Measurements from ENCODE around the gene SLC6A13.

SLC6A13 gene

GRCh38 chr12:177980-178828 is 84.4 kb downstream of the SLC6A13 start:
- DNase-seq (ENCODE audit: low read depth) = no peak

DNA sequence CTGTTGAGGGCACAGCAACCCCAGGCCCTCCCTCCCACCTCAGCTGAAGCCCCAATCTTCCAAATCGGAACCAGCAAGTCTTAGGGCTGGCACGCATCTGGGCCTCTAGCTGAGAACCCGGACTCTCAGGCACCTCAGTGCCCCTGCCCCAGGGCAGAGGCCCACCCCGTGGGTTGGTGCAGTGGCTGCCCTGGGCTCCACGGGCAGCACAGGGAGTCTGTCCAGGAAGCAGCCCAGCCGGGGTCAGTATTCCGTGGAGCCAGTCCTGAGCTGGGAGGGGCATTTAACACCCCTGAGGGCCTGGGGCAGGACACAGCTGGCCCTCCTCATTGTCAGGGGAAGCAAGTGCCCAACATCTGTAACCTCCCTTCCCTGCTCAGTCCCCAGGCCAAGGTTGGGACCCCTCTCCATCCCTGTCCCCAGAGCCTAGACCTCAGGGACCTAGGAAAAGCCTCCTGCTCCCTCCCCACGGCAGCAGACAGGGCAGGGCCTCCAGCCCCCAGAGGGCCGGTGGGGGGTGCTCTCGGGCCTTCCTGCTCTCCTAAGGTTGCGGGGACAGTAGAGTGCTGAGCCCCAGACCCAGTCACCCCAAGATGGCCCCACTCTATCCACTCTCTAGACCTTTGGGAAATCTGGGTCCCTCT is 85.2 kb downstream of the SLC6A13 start:
- DNase-seq (ENCODE audit: low read depth) = no peak

DNA sequence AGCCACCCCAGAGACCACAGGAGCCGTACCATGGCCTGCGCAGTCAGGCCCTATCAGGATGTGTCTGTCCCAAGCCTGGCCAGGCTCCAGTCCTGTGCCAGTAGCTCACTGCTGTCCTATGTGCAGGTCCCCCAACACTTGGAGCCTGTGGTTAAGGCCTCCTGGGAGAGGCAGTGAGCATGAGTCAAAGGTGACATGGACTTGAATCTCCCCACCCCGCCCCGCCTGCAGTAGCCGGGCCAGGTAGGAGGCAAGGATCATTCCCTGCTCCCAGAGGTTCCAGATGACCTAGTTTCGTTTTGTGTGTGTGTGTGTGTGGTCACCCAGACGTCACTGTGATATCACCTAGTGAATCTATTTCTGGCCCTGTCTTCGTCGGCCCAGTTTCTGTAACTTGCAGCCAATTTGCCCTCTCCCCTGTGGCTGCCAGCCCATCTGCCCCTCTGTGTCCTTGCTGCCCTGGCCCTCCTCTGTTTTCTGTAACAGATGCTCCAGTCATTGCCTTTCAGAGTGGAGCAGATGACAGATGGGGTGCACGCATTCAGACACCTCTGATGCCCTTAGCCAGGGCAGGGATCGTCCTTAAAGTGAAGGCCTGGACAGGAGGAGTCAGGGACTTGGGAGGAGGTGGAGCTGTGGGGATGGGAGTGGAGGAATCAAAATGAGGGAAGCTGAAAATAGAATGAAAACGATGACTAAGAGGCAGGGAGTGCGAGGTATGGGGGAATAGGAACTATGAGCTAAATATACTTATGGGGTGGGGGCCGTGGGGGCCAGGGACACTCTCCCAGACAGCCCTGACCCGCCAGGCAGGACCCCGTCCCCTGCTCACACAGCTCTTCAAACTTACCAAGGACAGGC is 86.1 kb downstream of the SLC6A13 start:
- DNase-seq (ENCODE audit: low read depth) = no peak

DNA sequence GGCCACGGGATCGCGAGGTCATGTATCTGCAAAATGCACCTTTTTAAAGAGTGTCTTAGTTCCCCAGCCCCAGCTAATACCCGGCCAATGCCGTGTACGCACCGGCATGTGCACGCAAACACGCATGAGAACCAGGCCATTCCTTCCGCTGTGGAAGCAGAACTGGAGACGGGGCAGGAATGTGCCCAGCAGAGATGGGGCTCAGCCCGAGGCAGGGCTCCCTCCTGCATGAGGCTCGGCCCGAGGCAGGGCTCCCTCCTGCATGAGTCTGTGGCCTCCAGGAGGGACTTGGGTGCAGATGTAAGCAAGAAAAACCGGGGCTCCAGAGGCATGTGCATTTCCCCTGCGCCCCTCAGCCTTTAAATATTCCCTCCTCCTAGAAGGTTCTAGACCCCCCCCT is 86.9 kb downstream of the SLC6A13 start:
- no peak for DNase-seq (ENCODE audit: low read depth)

DNA sequence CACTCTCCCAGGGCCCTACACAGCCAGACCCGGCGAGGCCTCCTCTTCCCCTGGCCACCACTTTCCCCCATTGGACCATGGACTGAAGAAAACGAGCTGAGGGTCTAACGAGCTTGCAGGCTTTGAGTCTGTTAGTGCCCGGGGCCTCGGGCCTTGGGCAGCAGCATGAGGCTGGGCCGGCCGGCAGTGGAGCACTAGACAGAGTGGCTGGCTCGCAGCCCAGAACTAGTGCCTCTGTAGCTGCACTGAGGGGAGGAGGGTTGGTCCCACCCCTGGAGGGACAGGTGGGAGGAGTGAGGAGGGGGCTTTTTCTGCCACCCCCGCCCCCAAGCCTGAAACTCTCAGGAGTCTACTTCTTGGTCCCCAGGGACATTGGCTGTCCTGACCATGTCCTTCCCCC is 87.4 kb downstream of the SLC6A13 start:
- DNase-seq (ENCODE audit: low read depth) = no peak

- no peak for DNase-seq (ENCODE audit: low read depth)
Observed at GRCh38 chr12:174596-174995, 88.0 kb downstream of the SLC6A13 start.

DNA sequence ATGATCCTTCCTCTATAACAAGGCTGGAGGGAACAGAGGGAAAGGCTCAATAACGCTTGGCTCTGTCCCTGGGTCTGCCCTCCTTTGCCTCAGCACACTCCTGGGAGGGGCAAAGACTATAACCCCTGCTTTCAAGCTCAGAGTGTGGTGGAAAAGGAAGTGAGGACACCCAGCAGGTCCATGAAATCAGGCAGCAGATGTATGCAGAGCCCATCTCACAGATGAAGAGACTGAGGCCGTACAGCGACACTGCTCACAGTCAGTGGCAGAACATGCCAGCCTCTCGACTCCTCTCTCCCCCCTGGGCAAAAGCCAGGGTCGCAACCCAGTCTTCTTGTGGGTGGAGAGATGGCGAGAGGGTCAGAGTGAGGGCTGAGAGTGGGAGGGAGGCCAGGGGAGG is 88.5 kb downstream of the SLC6A13 start:
- no peak for DNase-seq (ENCODE audit: low read depth)

GRCh38 chr12:172732-173161 is 89.9 kb downstream of the SLC6A13 start:
- DNase-seq (ENCODE audit: low read depth) = no peak

- no peak for DNase-seq (ENCODE audit: low read depth)
Observed at GRCh38 chr12:171743-172676, 90.6 kb downstream of the SLC6A13 start.

GRCh38 chr12:171276-171675 is 91.4 kb downstream of the SLC6A13 start:
- no peak for DNase-seq (ENCODE audit: low read depth)
